Endothelial cell of umbilical vein (primary cell): ENCODE measurements around the gene RELL1. TPM values are rescaled to one million over a fixed set of nuclear protein-coding genes. Genes with fewer than 3 reads are reported as not detected.

Experiments used
- BruUV-seq: library from RNA; stranded (reverse); fragments of 400-500 nt; replicated peaks from 2 replicates; lab custom pipeline; 2021; lab: Mats Ljungman, UMichigan
- CTCF ChIA-PET: fragments of 300-600, 350-600 bp; sonication (Branson Sonifier 250); formaldehyde crosslinking; loops from one replicate; lab custom pipeline; 2021; ENCODE audit warnings: antibody characterized with exemption, inconsistent platforms; lab: Charles Lee
- POLR2A ChIA-PET: fragments of 300-600, 350-600 bp; sonication (Branson Sonifier 250); formaldehyde crosslinking; loops from one replicate; lab custom pipeline; 2021; ENCODE audit warnings: antibody characterized with exemption, inconsistent platforms; lab: Charles Lee
- DNase-seq: peaks from one replicate; pipeline ENCODE4 v3.0.0-alpha.2; 2011; ENCODE audit warnings: low read depth, low spot score
- FAIRE-seq: peaks from 2 replicates; lab custom pipeline; 2011; peaks lifted over from hg19 to GRCh38; lab: Jason Lieb, UNC
- H2AFZ ChIP-seq: 2 replicates; pipeline ENCODE4 v1.6.0; 2012; ENCODE audit warnings: low read depth, low read length, control low read depth, inconsistent platforms
- H3K27ac ChIP-seq: 2 replicates; pipeline ENCODE4 v1.5.1; 2011; ENCODE audit warnings: low read depth, mild to moderate bottlenecking, control low read depth, low read length, moderate library complexity; ENCODE audit not compliant: insufficient read depth
- H3K27me3 ChIP-seq, 2 experiments: 2 replicates each; pipeline versions ENCODE4 v1.6.0 to v1.6.1; 2011; ENCODE audit warnings: low read length in 2 of 2, mixed read lengths in 1 of 2; ENCODE audit not compliant: control insufficient read depth in 2 of 2, insufficient read depth in 2 of 2
- H3K36me3 ChIP-seq, 2 experiments: 2 replicates in 1 of 2; 3 replicates in 1 of 2; pipeline ENCODE4 v1.5.1; 2011; ENCODE audit warnings: low read length in 2 of 2, mild to moderate bottlenecking in 1 of 2, moderate library complexity in 1 of 2; ENCODE audit not compliant: control insufficient read depth in 2 of 2, insufficient read depth in 2 of 2; ENCODE audit errors: extremely low read depth in 1 of 2
- H3K4me1 ChIP-seq: 3 replicates; pipeline ENCODE4 v1.5.1; 2011; ENCODE audit warnings: mild to moderate bottlenecking, low read length; ENCODE audit not compliant: control insufficient read depth, insufficient read depth; ENCODE audit errors: extremely low read depth
- H3K4me2 ChIP-seq: 2 replicates; pipeline ENCODE4 v1.6.1; 2011; ENCODE audit warnings: low read length, control low read depth, mixed read lengths; ENCODE audit not compliant: insufficient read depth
- H3K4me3 ChIP-seq, 3 experiments: fragments of 200-600 bp in 1 of 3; sonication (generic), shearing (Covaris generic) in 1 of 3; replicated peaks in 1 of 3; 2 replicates each; pipeline ENCODE4 v1.5.1; 2011 to 2016; ENCODE audit warnings: control low read depth in 3 of 3, low read length in 3 of 3, mild to moderate bottlenecking in 2 of 3, inconsistent platforms in 1 of 3, low read depth in 1 of 3, moderate library complexity in 1 of 3; ENCODE audit not compliant: insufficient read depth in 1 of 3
- H3K79me2 ChIP-seq: 2 replicates; pipeline ENCODE4 v1.6.0; 2012; ENCODE audit warnings: low read length, inconsistent platforms; ENCODE audit not compliant: control insufficient read depth, insufficient read depth
- H3K9ac ChIP-seq: replicated peaks from 2 replicates; pipeline ENCODE3; 2011; ENCODE audit warnings: low read length, control low read depth; ENCODE audit not compliant: insufficient read depth; ENCODE audit errors: extremely low read depth
- H3K9me1 ChIP-seq: replicated peaks from 3 replicates; pipeline ENCODE4 v1.6.0; 2011; ENCODE audit warnings: mild to moderate bottlenecking, low read length; ENCODE audit not compliant: control insufficient read depth, insufficient read depth; ENCODE audit errors: extremely low read depth
- H3K9me3 ChIP-seq: replicated peaks from 2 replicates; pipeline ENCODE4 v1.5.1; 2012; ENCODE audit warnings: low read length, inconsistent platforms; ENCODE audit not compliant: control insufficient read depth, insufficient read depth
- H4K20me1 ChIP-seq: replicated peaks from 2 replicates; pipeline ENCODE3; 2011; ENCODE audit warnings: mild to moderate bottlenecking, low read length; ENCODE audit not compliant: control insufficient read depth, insufficient read depth; ENCODE audit errors: extremely low read depth
- CTCF ChIP-seq, 2 donors: IDR thresholded peaks; 1 replicate in 1 of 2; 2 replicates in 1 of 2; pipeline ENCODE4 v1.5.1; 2011; ENCODE audit warnings: low read length in 2 of 2, mild to moderate bottlenecking in 2 of 2, moderate library complexity in 2 of 2, control low read depth in 1 of 2, inconsistent platforms in 1 of 2, low read depth in 1 of 2; ENCODE audit not compliant: insufficient read depth in 1 of 2; ENCODE audit errors: extremely low read depth in 1 of 2
- FOS ChIP-seq: IDR thresholded peaks from 2 replicates; pipeline ENCODE4 v1.6.1; 2011; ENCODE audit warnings: mild to moderate bottlenecking, low read length, moderate library complexity, borderline replicate concordance; ENCODE audit not compliant: insufficient read depth
- GATA2 ChIP-seq: IDR thresholded peaks from 2 replicates; pipeline ENCODE4 v1.7.0; 2011; ENCODE audit warnings: low read depth, mild to moderate bottlenecking, moderate library complexity, mixed read lengths, low read length; ENCODE audit not compliant: insufficient read length, insufficient read depth
- POLR2A ChIP-seq: IDR thresholded peaks from 2 replicates; pipeline ENCODE4 v1.6.1; 2012; ENCODE audit warnings: low read depth, mild to moderate bottlenecking, control low read depth, low read length
- POLR2AphosphoS5 ChIP-seq: IDR thresholded peaks from 2 replicates; pipeline ENCODE4 v1.6.1; 2012; ENCODE audit warnings: low read depth, mild to moderate bottlenecking, control low read depth, low read length, moderate library complexity; ENCODE audit not compliant: insufficient read depth
- dilution Hi-C: fragments of 300-500 bp; cut with MboI; formaldehyde crosslinking; loops from one replicate; pipeline ENCODE4 v1.15.0; 2019; ENCODE audit warnings: low sequenced_read_pairs; ENCODE audit not compliant: extremely low pct_ligation_motif_present
- intact Hi-C: fragments of 100-400 bp; cut with micrococcal nuclease; formaldehyde crosslinking; loops from one replicate; pipeline ENCODE4 v1.10.0; 2022
- polyA plus RNA-seq, 4 experiments: library from polyadenylated mRNA; depleted of rRNA in 3 of 4; stranded (reverse) in 3 of 4; unstranded in 1 of 4; fragments of >200 nt; gene quantifications; 2 replicates each; pipeline versions ENCODE4 v1.2.1 to v1.2.3, GENCODE V29; 2011 to 2012; ENCODE audit warnings: missing spikeins in 1 of 4
- total RNA-seq: library from RNA; stranded (reverse); gene quantifications from 2 replicates; pipeline ENCODE4 v1.2.3, GENCODE V29; 2021
- TF ChIP-seq, protein P1 (sequence below): IDR thresholded peaks from 2 replicates; pipeline ENCODE4 v1.6.1; 2011; ENCODE audit not compliant: insufficient read depth, insufficient read length

The RELL1 gene
- total and polyA plus RNA-seq, 2 donors (not counting 3 experiments of a cell fraction or from before 2014, with no cell fraction given), result 20.8 to 91.7 TPM

- no peaks in the 10 kb centered on the region for H3K27me3 ChIP-seq
- H4K20me1 ChIP-seq, result no peaks in the 10 kb centered on the region
- no peak overlapping the region for H3K4me3 ChIP-seq
- H2AFZ ChIP-seq, result no peak overlapping the region
- no peak overlapping the region for H3K27ac ChIP-seq
- no peaks in the 10 kb centered on the region for H3K9me3 ChIP-seq
- no peak overlapping the region for H3K4me2 ChIP-seq
- H3K9ac ChIP-seq, result no peak overlapping the region
- ChIA-PET CTCF (interaction anchor here (3.3 kb wide), 1 partner anchor 11 kb away, joined by 17 read pairs; no protein-coding TSS in a partner anchor), POLR2A (no interaction called here)
- H3K4me1 ChIP-seq, result no peaks in the 10 kb centered on the region
- BruUV-seq, result no TSS peak
- H3K36me3 ChIP-seq, result peaks cover 2% of the 10 kb centered on the region in 2 experiments
- no peak for TF ChIP-seq FOS
- FAIRE-seq (no peak), DNase-seq (no peak)
- intact Hi-C loops, result no loop called here
- peaks cover 3% of the 10 kb centered on the region for H3K79me2 ChIP-seq
- no peaks in the 10 kb centered on the region for H3K9me1 ChIP-seq
- dilution Hi-C loops, result no loop called here
Observed at GRCh38 chr4:37615059-37615719, 71.0 kb downstream of the RELL1 start.

DNA sequence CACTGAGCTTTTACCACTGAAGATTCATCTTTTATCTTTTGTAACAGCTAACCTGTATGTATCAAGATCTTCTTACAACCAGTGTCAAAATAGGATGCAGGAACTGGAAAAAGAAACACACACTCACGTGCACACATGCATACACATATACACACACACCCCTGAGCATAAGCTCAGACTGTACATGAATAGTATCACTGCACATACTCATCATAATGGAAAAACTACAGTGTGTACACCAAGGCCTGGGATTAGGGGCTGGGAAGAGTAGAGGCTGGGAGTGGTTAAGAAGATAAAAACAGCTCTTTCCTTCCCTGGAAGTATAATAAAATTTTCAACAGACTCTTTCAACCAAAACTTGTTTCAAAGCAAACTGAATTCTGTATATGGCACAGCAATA lies 73.4 kb downstream of the RELL1 start:
- no TSS peak for BruUV-seq
- ChIA-PET CTCF (interaction anchor here (1.1 to 3.3 kb wide), 2 partner anchors 9 to 189 kb away, joined by 3 to 17 read pairs; no protein-coding TSS in a partner anchor), POLR2A (interaction anchor here (0.7 kb wide), 1 partner anchor 74 kb away, joined by 6 read pairs; the partner anchor contains the start of gene RELL1)
- no peak overlapping the region for H3K4me2 ChIP-seq
- no peak overlapping the region for H3K4me3 ChIP-seq
- no peaks in the 10 kb centered on the region for H3K4me1 ChIP-seq
- no peak for TF ChIP-seq POLR2AphosphoS5
- no peak for TF ChIP-seq FOS
- TF ChIP-seq POLR2A, result no peak
- TF ChIP-seq CTCF (IDR thresholded peaks at IDR 0.05; ENCODE audit: extremely low read depth in 1 of 2, insufficient read depth in 1 of 2, low read depth in 1 of 2, low read length in 2 of 2), result no peak
- TF ChIP-seq, protein P1, sequence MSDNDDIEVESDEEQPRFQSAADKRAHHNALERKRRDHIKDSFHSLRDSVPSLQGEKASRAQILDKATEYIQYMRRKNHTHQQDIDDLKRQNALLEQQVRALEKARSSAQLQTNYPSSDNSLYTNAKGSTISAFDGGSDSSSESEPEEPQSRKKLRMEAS, result no peak
- no peak for TF ChIP-seq GATA2
- H3K9me1 ChIP-seq, result no peaks in the 10 kb centered on the region
- no peaks in the 10 kb centered on the region for H4K20me1 ChIP-seq
- DNase-seq, result no peak
- no peaks in the 10 kb centered on the region for H3K9me3 ChIP-seq
- no peak overlapping the region for H3K27ac ChIP-seq
- intact Hi-C loops (no loop called here), dilution Hi-C loops (no loop called here)
- H3K27me3 ChIP-seq, result no peaks in the 10 kb centered on the region
- no peak overlapping the region for H2AFZ ChIP-seq
- H3K79me2 ChIP-seq, result peaks cover 3% of the 10 kb centered on the region
- peaks cover 2 to 4% of the 10 kb centered on the region in 2 experiments for H3K36me3 ChIP-seq
- H3K9ac ChIP-seq, result no peak overlapping the region
- FAIRE-seq, result no peak
